ENCODE data around the gene ZSCAN5A. TPM values are rescaled to one million over a fixed set of nuclear protein-coding genes. Genes with fewer than 3 reads are reported as not detected.
"Not testable (repeated sequence)": the region's sequence is repeated elsewhere in the genome, so short reads cannot be mapped to it uniquely, and the experiment has no call there.

The ZSCAN5A gene
- polyA plus RNA-seq, 6 donors from 2014 or later, result 5.3 to 8.1 (median 7.0) TPM; not detected in 1

- ATAC-seq (ENCODE audit: low read depth in 2 of 2), result peak; percentile 65 to 72
- H3K27ac Mint-ChIP-seq, result peak overlapping the region in 4 of 6 donors; percentile 32 to 69 (median 56)
- H3K36me3 Mint-ChIP-seq, result peaks cover 0 to 9% of the 10 kb centered on the region in 2 donors
- DNase-seq, result peak; percentile 48
- peaks cover 0 to 3% (median 0%) of the 10 kb centered on the region in 7 donors for H3K9me3 Mint-ChIP-seq
- peaks cover 8 to 16% (median 8%) of the 10 kb centered on the region in 3 donors for H3K4me1 Mint-ChIP-seq
- H3K27me3 Mint-ChIP-seq, result no peaks in the 10 kb centered on the region
- H3K4me3 Mint-ChIP-seq, result no peak overlapping the region
These were observed 61.8 kb downstream of the ZSCAN5A start for GRCh38 chr19:56252699-56253422.

- H3K27ac Mint-ChIP-seq; DNase-seq; H3K9me3 Mint-ChIP-seq; H3K4me3 Mint-ChIP-seq; ATAC-seq (ENCODE audit: low read depth in 2 of 2); H3K27me3 Mint-ChIP-seq; H3K36me3 Mint-ChIP-seq: not testable (repeated sequence)
- H3K4me1 Mint-ChIP-seq, result peaks cover 8 to 16% (median 8%) of the 10 kb centered on the region in 3 donors
These were observed 65.8 kb downstream of the ZSCAN5A start for GRCh38 chr19:56248736-56249338.

GRCh38 chr19:56245764-56246163 lies 68.9 kb downstream of the ZSCAN5A start:
- H3K9me3 Mint-ChIP-seq; H3K4me3 Mint-ChIP-seq; H3K27me3 Mint-ChIP-seq; H3K27ac Mint-ChIP-seq; DNase-seq; H3K36me3 Mint-ChIP-seq; H3K4me1 Mint-ChIP-seq; ATAC-seq (ENCODE audit: low read depth in 2 of 2): not testable (repeated sequence)

GRCh38 chr19:56245121-56245740 lies 69.4 kb downstream of the ZSCAN5A start:
- no peak overlapping the region for H3K4me3 Mint-ChIP-seq
- no peaks in the 10 kb centered on the region for H3K27me3 Mint-ChIP-seq
- no peaks in the 10 kb centered on the region for H3K36me3 Mint-ChIP-seq
- ATAC-seq (ENCODE audit: low read depth in 2 of 2), result no peak
- H3K4me1 Mint-ChIP-seq, result no peaks in the 10 kb centered on the region
- no peak for DNase-seq
- no peak overlapping the region for H3K27ac Mint-ChIP-seq
- H3K9me3 Mint-ChIP-seq, result no peaks in the 10 kb centered on the region

- H3K4me1 Mint-ChIP-seq, result no peaks in the 10 kb centered on the region
- H3K36me3 Mint-ChIP-seq, result peaks cover 0 to 22% of the 10 kb centered on the region in 2 donors
- no peaks in the 10 kb centered on the region for H3K27me3 Mint-ChIP-seq
- ATAC-seq (ENCODE audit: low read depth in 2 of 2) (no peak), DNase-seq (no peak)
- H3K27ac Mint-ChIP-seq, result no peak overlapping the region
- no peaks in the 10 kb centered on the region for H3K9me3 Mint-ChIP-seq
- no peak overlapping the region for H3K4me3 Mint-ChIP-seq
These were observed 91.2 kb downstream of the ZSCAN5A start for GRCh38 chr19:56223481-56223880.

GRCh38 chr19:56222901-56223300 lies 91.7 kb downstream of the ZSCAN5A start:
- Mint-ChIP-seq H3K4me1 (peaks cover 2 to 3% (median 2%) of the 10 kb centered on the region in 3 donors), H3K9me3 (no peaks in the 10 kb centered on the region), H3K36me3 (peaks cover 0 to 22% of the 10 kb centered on the region in 2 donors), H3K4me3 (no peak overlapping the region), H3K27ac (peak overlapping the region in 2 of 6 donors; percentile 17 to 39), H3K27me3 (peaks cover 0 to 5% (median 4%) of the 10 kb centered on the region in 3 donors)
- ATAC-seq (ENCODE audit: low read depth in 2 of 2) (no peak), DNase-seq (no peak)

- peaks cover 3 to 6% (median 5%) of the 10 kb centered on the region in 3 donors for H3K4me1 Mint-ChIP-seq
- DNase-seq (no peak), ATAC-seq (ENCODE audit: low read depth in 2 of 2) (no peak)
- no peak overlapping the region for H3K4me3 Mint-ChIP-seq
- peaks cover 2 to 10% (median 8%) of the 10 kb centered on the region in 3 donors for H3K27me3 Mint-ChIP-seq
- no peaks in the 10 kb centered on the region for H3K9me3 Mint-ChIP-seq
- peaks cover 0 to 22% of the 10 kb centered on the region in 2 donors for H3K36me3 Mint-ChIP-seq
- H3K27ac Mint-ChIP-seq, result no peak overlapping the region
These were observed 92.8 kb downstream of the ZSCAN5A start for GRCh38 chr19:56221851-56222250.

- peak overlapping the region in 1 of 6 donors; percentile 27 for H3K27ac Mint-ChIP-seq
- not testable (repeated sequence) for H3K4me3 Mint-ChIP-seq; H3K9me3 Mint-ChIP-seq; H3K4me1 Mint-ChIP-seq; ATAC-seq (ENCODE audit: low read depth in 2 of 2); DNase-seq
- peaks cover 0 to 22% of the 10 kb centered on the region in 2 donors for H3K36me3 Mint-ChIP-seq
- peaks cover 4 to 13% (median 8%) of the 10 kb centered on the region in 3 donors for H3K27me3 Mint-ChIP-seq
These were observed 93.2 kb downstream of the ZSCAN5A start for GRCh38 chr19:56221442-56221841.

- DNase-seq (no peak), ATAC-seq (ENCODE audit: low read depth in 2 of 2) (no peak)
- Mint-ChIP-seq H3K4me3 (peak overlapping the region in 1 of 8 donors; percentile 4), H3K36me3 (peaks cover 0 to 22% of the 10 kb centered on the region in 2 donors), H3K27ac (no peak overlapping the region), H3K27me3 (peaks cover 13 to 35% (median 17%) of the 10 kb centered on the region in 3 donors), H3K4me1 (peaks cover 3 to 8% (median 5%) of the 10 kb centered on the region in 3 donors), H3K9me3 (no peaks in the 10 kb centered on the region)
These were observed 95.7 kb downstream of the ZSCAN5A start for GRCh38 chr19:56218961-56219360.

GRCh38 chr19:56217039-56217949 lies 97.3 kb downstream of the ZSCAN5A start:
- Mint-ChIP-seq H3K9me3 (no peaks in the 10 kb centered on the region), H3K4me3 (peak overlapping the region in 5 of 8 donors; percentile 15 to 63 (median 30))
- no peak for DNase-seq

GRCh38 chr19:56211718-56212117 lies 102.9 kb downstream of the ZSCAN5A start:
- H3K27me3 Mint-ChIP-seq, result peaks cover 9 to 38% (median 34%) of the 10 kb centered on the region in 3 donors
- H3K9me3 Mint-ChIP-seq, result no peaks in the 10 kb centered on the region
- DNase-seq (no peak), ATAC-seq (ENCODE audit: low read depth in 2 of 2) (no peak)
- H3K4me1 Mint-ChIP-seq, result peaks cover 0 to under 1% (median 0%) of the 10 kb centered on the region in 3 donors
- H3K36me3 Mint-ChIP-seq, result no peaks in the 10 kb centered on the region
- no peak overlapping the region for H3K27ac Mint-ChIP-seq
- peak overlapping the region in 1 of 8 donors; percentile 4 for H3K4me3 Mint-ChIP-seq

More at GRCh38 chr19:56217039-56217949, 97.3 kb downstream of the ZSCAN5A start:
- no peak overlapping the region for H3K27ac Mint-ChIP-seq
- H3K36me3 Mint-ChIP-seq, result peaks cover 0 to 9% of the 10 kb centered on the region in 2 donors
- peaks cover 3 to 8% (median 5%) of the 10 kb centered on the region in 3 donors for H3K4me1 Mint-ChIP-seq
- peaks cover 13 to 35% (median 25%) of the 10 kb centered on the region in 3 donors for H3K27me3 Mint-ChIP-seq
- ATAC-seq (ENCODE audit: low read depth in 2 of 2), result no peak

GRCh38 chr19:56210036-56210435 lies 104.6 kb downstream of the ZSCAN5A start:
- not testable (repeated sequence) for ATAC-seq (ENCODE audit: low read depth in 2 of 2); H3K9me3 Mint-ChIP-seq; H3K4me1 Mint-ChIP-seq; H3K36me3 Mint-ChIP-seq; DNase-seq; H3K27ac Mint-ChIP-seq; H3K4me3 Mint-ChIP-seq
- peaks cover 4 to 34% (median 25%) of the 10 kb centered on the region in 3 donors for H3K27me3 Mint-ChIP-seq

GRCh38 chr19:56209091-56209490 lies 105.5 kb downstream of the ZSCAN5A start:
- no peak for ATAC-seq (ENCODE audit: low read depth in 2 of 2)
- no peaks in the 10 kb centered on the region for H3K9me3 Mint-ChIP-seq
- H3K4me1 Mint-ChIP-seq, result no peaks in the 10 kb centered on the region
- DNase-seq, result no peak
- no peak overlapping the region for H3K4me3 Mint-ChIP-seq
- H3K27ac Mint-ChIP-seq, result no peak overlapping the region
- H3K27me3 Mint-ChIP-seq, result peaks cover 0 to 27% (median 16%) of the 10 kb centered on the region in 3 donors
- no peaks in the 10 kb centered on the region for H3K36me3 Mint-ChIP-seq
